GM18505 (cell line): Measurements from ENCODE around the gene FOXP3.
A peak's percentile ranks its signal among the peaks of the same experiment; 100 is the strongest.

Experiments used
- ATAC-seq: cut with Tn5 transposase; IDR thresholded peaks from one replicate; pipeline ENCODE4 v1.9.1; 2021; ENCODE audit not compliant: unreplicated experiment
- POLR2A ChIP-seq: IDR thresholded peaks from 4 replicates; pipeline ENCODE4 v1.6.1; 2011; ENCODE audit warnings: borderline replicate concordance; ENCODE audit not compliant: insufficient read depth, insufficient read length; ENCODE audit errors: extremely low read depth

Gene FOXP3

DNA sequence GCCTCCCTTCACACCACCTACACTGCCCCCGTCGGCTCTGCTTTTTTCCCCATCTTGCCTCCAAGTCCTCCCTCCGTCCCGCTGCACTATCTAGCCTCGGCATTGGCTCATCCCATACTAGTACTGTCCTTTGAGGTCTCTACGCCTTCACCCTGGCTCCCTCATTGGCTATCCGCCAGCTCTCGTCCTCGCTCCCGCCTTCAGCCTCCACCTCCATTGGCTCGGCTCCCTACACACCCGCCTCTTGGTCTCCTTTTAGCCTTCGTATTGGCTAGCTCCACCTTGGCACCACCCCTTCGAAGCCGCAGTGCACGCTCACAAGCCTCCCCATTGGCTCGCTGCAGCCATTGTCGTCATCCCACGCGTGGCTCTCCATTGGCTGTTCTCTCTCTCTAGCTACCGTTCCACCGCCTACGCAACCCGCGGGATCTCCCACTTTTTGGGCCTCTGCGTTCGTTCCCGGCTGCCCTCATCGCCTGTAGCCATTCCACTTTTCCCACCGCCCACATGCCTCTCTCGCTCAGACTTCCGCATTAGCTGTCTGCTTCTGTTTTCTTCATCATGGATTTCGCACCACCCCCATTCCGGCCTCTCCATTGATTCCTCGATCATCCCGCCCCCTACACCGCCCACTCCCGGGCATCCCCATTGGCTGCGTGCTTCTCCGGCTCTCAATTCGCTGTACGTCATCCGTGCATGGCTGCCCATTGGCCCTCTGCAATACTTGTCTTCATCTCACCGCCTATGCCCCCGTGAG is 4.7 kb upstream of the FOXP3 start:
- peak; percentile 81 for ATAC-seq
- TF ChIP-seq POLR2A = peak; percentile 85

DNA sequence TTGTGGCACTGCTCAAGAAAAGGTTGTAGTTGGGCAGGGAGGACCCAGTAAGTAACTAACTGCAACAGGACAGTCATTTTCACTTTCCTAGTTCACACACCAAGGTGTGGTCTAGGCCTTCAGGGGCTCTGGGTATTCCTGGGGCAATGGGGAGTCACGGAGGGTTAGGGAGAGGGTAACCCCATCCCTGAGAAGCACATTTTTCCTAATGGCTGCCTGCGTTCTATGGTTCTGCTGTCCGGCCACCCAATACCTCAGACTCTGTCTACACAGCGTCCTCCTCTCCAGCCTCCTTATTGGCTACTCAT is 4.1 kb upstream of the FOXP3 start:
- TF ChIP-seq POLR2A = no peak
- ATAC-seq = no peak

DNA sequence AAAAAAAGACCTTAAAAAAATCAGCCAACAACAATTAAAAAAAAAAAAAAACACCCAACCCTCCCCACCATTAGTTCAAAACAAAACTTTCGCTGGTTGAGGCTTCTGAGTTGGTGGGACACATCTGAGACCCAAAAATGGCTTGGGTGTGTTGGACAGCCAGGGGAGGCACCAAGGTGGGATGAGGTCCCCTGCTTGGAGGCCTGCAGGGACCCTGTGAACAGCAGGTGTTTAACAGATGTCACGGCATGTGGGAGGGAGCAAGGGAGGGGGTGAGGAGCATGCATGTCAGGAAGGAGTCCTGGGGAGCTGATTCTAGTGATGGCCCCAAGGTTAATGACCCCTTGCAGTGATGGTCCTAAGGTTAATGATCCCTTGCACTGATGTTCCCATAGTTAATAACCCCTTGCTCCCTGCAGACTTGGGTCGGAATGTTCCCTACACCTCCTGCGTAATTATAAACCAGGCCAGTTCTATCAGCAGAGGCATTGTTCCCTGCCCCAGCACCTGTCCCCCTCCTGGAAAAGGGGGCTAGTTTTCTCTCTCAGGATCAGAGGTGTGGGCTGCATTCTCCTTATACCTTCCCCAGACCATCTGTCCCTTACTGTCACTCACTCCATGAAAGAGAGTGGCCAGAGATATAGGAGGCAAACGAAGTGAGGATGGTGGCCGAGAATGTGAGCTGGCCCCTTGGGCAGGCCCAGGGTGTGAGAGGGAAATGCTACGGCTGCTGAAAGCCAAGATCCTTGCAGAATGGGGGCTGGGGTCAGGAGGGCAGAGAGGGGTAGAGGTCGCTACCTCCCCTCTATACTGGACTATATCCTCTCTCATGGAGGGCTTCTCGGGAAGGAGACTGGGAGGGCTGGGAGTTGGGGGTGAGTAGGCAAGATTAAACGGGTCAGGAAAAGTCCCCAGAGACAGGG is 2.3 kb upstream of the FOXP3 start:
- no peak for TF ChIP-seq POLR2A
- ATAC-seq = no peak

DNA sequence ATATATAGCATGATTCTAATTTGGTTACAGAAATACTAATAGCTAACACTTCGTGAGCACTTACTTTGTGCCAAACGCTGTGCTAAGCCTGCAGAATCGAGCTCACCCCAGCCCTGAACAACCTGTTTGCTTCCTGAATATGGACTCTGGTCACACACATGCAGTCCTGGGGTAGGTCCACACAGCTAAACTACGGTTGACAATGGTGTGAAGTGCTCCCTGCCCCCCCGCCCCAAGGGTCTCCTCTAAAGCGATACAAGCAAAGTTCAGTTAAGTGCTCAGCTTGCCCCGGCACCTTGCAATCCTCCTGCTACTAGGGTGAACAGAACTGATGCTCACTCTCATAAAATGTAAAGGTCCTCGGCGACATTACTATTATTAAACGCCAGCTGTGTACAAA is 879 bp downstream of the FOXP3 start:
- TF ChIP-seq POLR2A = no peak
- no peak for ATAC-seq

DNA sequence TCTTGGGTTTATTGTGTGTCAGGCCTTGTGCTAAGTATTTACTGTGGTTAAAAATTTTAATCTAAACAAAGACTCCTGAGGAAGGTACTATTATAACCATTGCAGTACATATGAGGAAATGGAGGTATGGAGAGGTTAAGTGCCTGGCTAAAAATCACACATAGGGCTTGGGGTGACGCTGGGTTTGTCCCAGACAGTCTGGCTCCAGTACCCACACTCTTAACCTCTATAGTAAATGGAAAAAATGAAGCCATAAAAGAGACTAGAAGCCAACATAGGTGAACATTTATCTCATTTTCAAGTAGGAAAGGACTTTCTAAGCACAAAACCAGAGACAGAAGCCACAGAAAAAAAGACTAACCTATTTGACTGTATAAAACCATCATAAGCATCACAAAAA is 1.9 kb downstream of the FOXP3 start:
- no peak for ATAC-seq
- TF ChIP-seq POLR2A = no peak

DNA sequence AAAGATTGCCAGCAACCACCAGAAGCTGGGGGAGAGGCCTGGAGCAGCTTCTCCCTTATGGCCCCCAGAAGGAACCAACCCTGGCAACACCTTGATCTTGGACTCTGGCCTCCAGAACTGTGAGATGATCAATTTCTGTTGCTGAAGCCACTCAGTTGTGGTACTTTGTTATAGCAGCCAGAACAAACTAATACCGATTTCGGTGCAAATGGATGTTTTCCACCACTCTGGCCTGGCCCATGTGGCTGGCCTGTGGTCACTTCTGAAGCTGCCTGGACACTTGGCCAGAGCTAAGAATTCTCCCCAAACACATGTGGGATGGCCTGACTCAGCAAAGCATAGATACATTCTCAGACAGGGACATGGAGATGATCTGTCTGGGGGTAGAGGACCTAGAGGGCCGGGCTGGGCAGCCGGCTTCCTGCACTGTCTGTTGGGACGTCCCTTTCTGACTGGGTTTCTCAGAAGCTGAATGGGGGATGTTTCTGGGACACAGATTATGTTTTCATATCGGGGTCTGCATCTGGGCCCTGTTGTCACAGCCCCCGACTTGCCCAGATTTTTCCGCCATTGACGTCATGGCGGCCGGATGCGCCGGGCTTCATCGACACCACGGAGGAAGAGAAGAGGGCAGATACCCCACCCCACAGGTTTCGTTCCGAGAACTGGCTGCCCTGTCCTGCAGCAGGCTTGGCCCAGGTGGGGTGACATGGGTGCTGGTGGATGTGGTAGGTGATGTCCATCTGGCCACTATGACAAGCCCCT is 4.1 kb downstream of the FOXP3 start:
- ATAC-seq = no peak

DNA sequence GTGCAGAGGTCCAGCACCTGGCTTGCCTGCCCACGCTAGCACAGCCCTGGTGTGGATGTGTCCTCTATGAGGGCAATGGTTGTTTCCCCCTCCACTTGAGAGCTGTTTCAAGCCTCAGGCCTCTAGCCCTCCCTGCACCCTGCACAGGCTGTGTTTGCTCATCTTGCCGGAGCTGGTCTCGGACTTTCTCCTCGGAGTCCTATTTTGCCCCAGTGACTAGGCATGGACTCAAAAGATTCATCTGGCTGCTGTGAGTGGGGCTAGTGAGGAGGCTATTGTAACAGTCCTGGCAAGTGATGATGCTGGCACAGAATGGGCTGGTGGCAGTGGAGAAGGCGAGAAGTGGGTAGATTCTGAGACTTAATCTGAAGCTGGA is 5.8 kb downstream of the FOXP3 start:
- ATAC-seq = no peak
- no peak for TF ChIP-seq POLR2A

More for the DNA sequence above, 4.1 kb downstream of the FOXP3 start:
- TF ChIP-seq POLR2A = no peak

DNA sequence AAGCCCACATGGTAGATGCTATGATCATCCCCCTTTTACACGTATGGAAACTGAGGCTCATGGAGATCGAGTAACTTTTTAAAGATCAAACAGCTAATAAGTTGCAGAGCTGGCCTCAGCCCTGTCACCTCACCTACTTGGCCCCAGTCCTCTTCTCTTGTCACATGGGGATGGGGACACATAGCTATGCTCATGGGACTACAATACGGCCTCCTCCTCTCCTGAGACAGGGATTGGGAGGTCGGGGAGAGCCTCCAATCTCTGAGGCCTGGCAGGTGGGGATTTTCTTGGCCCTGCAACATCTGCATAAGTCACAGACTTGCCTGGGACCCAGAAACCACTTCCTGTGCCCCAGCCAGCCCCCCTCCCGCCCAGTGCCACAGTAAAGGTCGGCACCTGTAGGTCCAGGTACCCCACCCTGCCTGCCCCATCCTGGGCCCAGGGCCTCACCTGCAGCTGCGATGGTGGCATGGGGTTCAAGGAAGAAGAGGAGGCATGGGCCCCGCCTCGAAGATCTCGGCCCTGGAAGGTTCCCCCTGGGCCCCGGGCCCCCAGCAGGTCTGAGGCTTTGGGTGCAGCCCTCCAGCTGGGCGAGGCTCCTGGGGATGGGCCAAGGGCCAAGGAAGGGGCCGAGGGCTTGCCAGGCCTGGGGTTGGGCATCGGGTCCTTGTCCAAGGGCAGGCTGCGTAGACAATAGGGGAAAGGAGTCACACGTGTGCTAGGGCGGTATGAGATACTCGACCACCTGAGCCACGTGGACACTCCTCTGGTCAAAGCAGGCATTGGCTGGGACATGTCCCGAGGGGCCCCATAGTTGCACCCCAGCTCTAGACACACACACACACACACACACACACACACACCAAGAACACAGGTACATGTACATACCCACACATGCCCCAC is 6.4 kb downstream of the FOXP3 start:
- no peak for ATAC-seq
- TF ChIP-seq POLR2A = no peak

DNA sequence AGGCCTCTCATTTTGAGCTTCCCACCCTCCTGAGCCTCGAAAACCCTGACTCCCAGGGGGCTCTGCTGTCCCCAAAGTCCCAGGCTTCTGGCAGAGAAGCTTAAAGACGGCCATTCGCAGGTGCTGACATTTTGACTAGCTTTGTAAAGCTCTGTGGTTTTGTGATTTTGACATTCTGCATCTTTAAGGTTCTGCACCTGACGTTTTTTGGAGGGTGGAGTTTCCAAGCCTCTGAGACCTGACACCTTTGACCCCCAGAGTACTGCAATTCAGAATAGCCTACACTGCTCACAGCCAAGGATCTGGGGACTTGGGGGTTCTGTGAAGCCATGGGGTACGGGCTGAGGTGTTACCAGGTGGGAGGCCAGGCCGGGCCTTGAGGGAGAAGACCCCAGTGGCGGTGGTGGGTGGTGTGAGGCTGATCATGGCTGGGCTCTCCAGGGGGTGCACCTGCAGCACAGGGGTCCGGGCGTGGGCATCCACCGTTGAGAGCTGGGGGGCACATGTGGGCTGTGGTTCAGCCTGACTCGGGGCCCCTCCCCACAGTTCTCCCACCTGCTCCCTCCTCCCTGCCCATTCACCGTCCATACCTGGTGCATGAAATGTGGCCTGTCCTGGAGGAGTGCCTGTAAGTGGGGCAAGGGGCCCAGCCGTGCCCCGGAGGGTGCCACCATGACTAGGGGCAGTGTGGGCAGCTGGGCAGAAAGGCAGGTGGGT is 7.3 kb downstream of the FOXP3 start:
- TF ChIP-seq POLR2A = no peak
- ATAC-seq = no peak

DNA sequence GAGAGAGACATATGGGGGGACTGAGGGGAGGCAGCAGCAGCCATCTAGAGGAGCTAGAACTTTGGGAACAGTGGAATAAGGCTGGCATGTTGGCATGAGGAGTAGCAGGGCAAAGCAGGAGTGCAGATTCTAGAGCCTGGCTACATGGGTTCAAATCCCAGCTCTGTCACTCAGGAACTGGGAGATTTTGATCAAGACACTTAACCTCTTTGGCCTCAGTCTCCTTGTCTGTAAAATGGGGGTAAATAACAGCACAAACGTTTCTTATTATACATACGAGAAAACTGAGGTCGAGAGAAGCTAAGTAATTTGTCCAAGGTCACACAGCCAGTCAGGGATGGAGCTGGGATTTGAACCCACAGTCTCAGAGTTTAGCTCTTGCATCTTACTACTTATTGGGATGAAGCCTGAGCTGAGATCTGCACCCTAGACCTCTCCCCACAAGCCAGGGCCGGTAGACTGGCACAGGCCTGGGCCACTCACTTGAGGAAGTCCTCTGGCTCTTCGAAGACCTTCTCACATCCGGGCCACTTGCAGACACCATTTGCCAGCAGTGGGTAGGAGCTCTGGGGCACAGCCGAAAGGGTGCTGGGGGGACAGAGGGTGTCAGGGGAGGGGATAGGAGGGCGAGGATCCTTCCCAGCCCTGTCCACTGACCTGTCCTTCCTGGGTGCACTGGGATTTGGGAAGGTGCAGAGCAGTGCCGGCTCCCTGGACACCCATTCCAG is 8.1 kb downstream of the FOXP3 start:
- no peak for ATAC-seq
- no peak for TF ChIP-seq POLR2A

DNA sequence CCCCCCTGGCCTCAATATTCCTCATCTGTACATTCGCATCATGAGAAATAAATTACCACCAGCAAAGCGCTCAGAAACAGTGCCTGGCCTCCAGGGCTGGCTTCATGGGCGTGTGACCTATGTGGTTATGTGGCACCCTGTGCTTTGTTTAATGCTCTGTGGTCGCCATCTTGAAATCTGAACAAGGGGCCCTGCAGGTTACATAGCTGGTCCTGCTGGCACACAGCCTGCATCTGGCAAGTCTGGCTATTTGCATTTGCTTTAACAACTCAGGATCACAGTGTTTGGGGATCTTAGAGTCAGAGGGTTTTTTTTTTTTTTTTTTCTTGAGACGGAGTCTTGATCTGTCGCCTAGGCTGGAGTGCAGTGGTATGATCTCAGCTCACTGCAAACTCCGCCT is 9.9 kb downstream of the FOXP3 start:
- no peak for TF ChIP-seq POLR2A
- no peak for ATAC-seq
